GM12892 (cell line): ENCODE measurements around the gene ZNF724.
"Not testable (repeated sequence)": the region's sequence is repeated elsewhere in the genome, so short reads cannot be mapped to it uniquely, and the experiment has no call there.

ENCODE experiments used
- POLR2A ChIP-seq: IDR thresholded peaks from 2 replicates; pipeline ENCODE4 v1.6.1; 2011; ENCODE audit warnings: low read depth, low read length, control low read depth
- POLR2AphosphoS5 ChIP-seq: IDR thresholded peaks from 2 replicates; pipeline ENCODE4 v1.6.1; 2011; ENCODE audit warnings: low read depth, low read length, control low read depth
- TAF1 ChIP-seq: IDR thresholded peaks from 2 replicates; pipeline ENCODE4 v1.6.1; 2011; ENCODE audit warnings: low read depth, mild to moderate bottlenecking, control low read depth, low read length, borderline replicate concordance

DNA sequence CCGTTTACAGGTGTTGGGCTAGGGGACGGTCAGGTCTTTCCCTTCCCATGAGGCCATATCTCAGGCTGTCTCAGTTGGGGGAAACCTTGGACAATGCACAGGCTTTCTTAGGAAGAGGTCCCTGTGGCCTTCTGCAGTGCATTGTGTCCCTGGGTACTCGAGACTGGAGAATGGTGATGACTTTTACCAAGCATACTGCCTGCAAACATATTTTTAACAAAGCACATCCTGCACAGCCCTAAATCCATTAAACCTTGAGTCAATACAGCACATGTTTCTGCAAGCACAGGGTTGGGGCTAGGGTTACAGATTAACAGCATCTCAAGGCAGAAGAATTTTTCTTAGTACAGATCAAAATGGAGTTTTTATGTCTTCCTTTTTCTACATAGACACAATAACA is 27.9 kb upstream of the ZNF724 start:
- not testable (repeated sequence) for TF ChIP-seq POLR2A, POLR2AphosphoS5, TAF1
